Endothelial cell of umbilical vein (primary cell): Measurements from ENCODE around the gene DPEP2. TPM values are rescaled to one million over a fixed set of nuclear protein-coding genes. Genes with fewer than 3 reads are reported as not detected.

ENCODE experiments used
- BruUV-seq: library from RNA; stranded (reverse); fragments of 400-500 nt; replicated peaks from 2 replicates; lab custom pipeline; 2021; lab: Mats Ljungman, UMichigan
- CTCF ChIA-PET: fragments of 300-600, 350-600 bp; sonication (Branson Sonifier 250); formaldehyde crosslinking; loops from one replicate; lab custom pipeline; 2021; ENCODE audit warnings: antibody characterized with exemption, inconsistent platforms; lab: Charles Lee
- POLR2A ChIA-PET: fragments of 300-600, 350-600 bp; sonication (Branson Sonifier 250); formaldehyde crosslinking; loops from one replicate; lab custom pipeline; 2021; ENCODE audit warnings: antibody characterized with exemption, inconsistent platforms; lab: Charles Lee
- DNase-seq: peaks from one replicate; pipeline ENCODE4 v3.0.0-alpha.2; 2011; ENCODE audit warnings: low read depth, low spot score
- FAIRE-seq: peaks from 2 replicates; lab custom pipeline; 2011; peaks lifted over from hg19 to GRCh38; lab: Jason Lieb, UNC
- H2AFZ ChIP-seq: 2 replicates; pipeline ENCODE4 v1.6.0; 2012; ENCODE audit warnings: low read depth, low read length, control low read depth, inconsistent platforms
- H3K27ac ChIP-seq: 2 replicates; pipeline ENCODE4 v1.5.1; 2011; ENCODE audit warnings: low read depth, mild to moderate bottlenecking, control low read depth, low read length, moderate library complexity; ENCODE audit not compliant: insufficient read depth
- H3K27me3 ChIP-seq, 2 experiments: 2 replicates each; pipeline versions ENCODE4 v1.6.0 to v1.6.1; 2011; ENCODE audit warnings: low read length in 2 of 2, mixed read lengths in 1 of 2; ENCODE audit not compliant: control insufficient read depth in 2 of 2, insufficient read depth in 2 of 2
- H3K36me3 ChIP-seq, 2 experiments: 2 replicates in 1 of 2; 3 replicates in 1 of 2; pipeline ENCODE4 v1.5.1; 2011; ENCODE audit warnings: low read length in 2 of 2, mild to moderate bottlenecking in 1 of 2, moderate library complexity in 1 of 2; ENCODE audit not compliant: control insufficient read depth in 2 of 2, insufficient read depth in 2 of 2; ENCODE audit errors: extremely low read depth in 1 of 2
- H3K4me1 ChIP-seq: 3 replicates; pipeline ENCODE4 v1.5.1; 2011; ENCODE audit warnings: mild to moderate bottlenecking, low read length; ENCODE audit not compliant: control insufficient read depth, insufficient read depth; ENCODE audit errors: extremely low read depth
- H3K4me2 ChIP-seq: 2 replicates; pipeline ENCODE4 v1.6.1; 2011; ENCODE audit warnings: low read length, control low read depth, mixed read lengths; ENCODE audit not compliant: insufficient read depth
- H3K4me3 ChIP-seq, 3 experiments: fragments of 200-600 bp in 1 of 3; sonication (generic), shearing (Covaris generic) in 1 of 3; replicated peaks in 1 of 3; 2 replicates each; pipeline ENCODE4 v1.5.1; 2011 to 2016; ENCODE audit warnings: control low read depth in 3 of 3, low read length in 3 of 3, mild to moderate bottlenecking in 2 of 3, inconsistent platforms in 1 of 3, low read depth in 1 of 3, moderate library complexity in 1 of 3; ENCODE audit not compliant: insufficient read depth in 1 of 3
- H3K79me2 ChIP-seq: 2 replicates; pipeline ENCODE4 v1.6.0; 2012; ENCODE audit warnings: low read length, inconsistent platforms; ENCODE audit not compliant: control insufficient read depth, insufficient read depth
- H3K9ac ChIP-seq: replicated peaks from 2 replicates; pipeline ENCODE3; 2011; ENCODE audit warnings: low read length, control low read depth; ENCODE audit not compliant: insufficient read depth; ENCODE audit errors: extremely low read depth
- H3K9me1 ChIP-seq: replicated peaks from 3 replicates; pipeline ENCODE4 v1.6.0; 2011; ENCODE audit warnings: mild to moderate bottlenecking, low read length; ENCODE audit not compliant: control insufficient read depth, insufficient read depth; ENCODE audit errors: extremely low read depth
- H3K9me3 ChIP-seq: replicated peaks from 2 replicates; pipeline ENCODE4 v1.5.1; 2012; ENCODE audit warnings: low read length, inconsistent platforms; ENCODE audit not compliant: control insufficient read depth, insufficient read depth
- H4K20me1 ChIP-seq: replicated peaks from 2 replicates; pipeline ENCODE3; 2011; ENCODE audit warnings: mild to moderate bottlenecking, low read length; ENCODE audit not compliant: control insufficient read depth, insufficient read depth; ENCODE audit errors: extremely low read depth
- CTCF ChIP-seq, 2 donors: IDR thresholded peaks; 1 replicate in 1 of 2; 2 replicates in 1 of 2; pipeline ENCODE4 v1.5.1; 2011; ENCODE audit warnings: low read length in 2 of 2, mild to moderate bottlenecking in 2 of 2, moderate library complexity in 2 of 2, control low read depth in 1 of 2, inconsistent platforms in 1 of 2, low read depth in 1 of 2; ENCODE audit not compliant: insufficient read depth in 1 of 2; ENCODE audit errors: extremely low read depth in 1 of 2
- EZH2 ChIP-seq: IDR thresholded peaks from 2 replicates; pipeline ENCODE4 v1.6.1; 2012; ENCODE audit warnings: borderline replicate concordance, low read depth, mild to moderate bottlenecking, moderate library complexity, low read length, inconsistent platforms; ENCODE audit not compliant: severe bottlenecking
- FOS ChIP-seq: IDR thresholded peaks from 2 replicates; pipeline ENCODE4 v1.6.1; 2011; ENCODE audit warnings: mild to moderate bottlenecking, low read length, moderate library complexity, borderline replicate concordance; ENCODE audit not compliant: insufficient read depth
- GATA2 ChIP-seq: IDR thresholded peaks from 2 replicates; pipeline ENCODE4 v1.7.0; 2011; ENCODE audit warnings: low read depth, mild to moderate bottlenecking, moderate library complexity, mixed read lengths, low read length; ENCODE audit not compliant: insufficient read length, insufficient read depth
- JUN ChIP-seq: IDR thresholded peaks from 2 replicates; pipeline ENCODE4 v1.6.1; 2011; ENCODE audit warnings: borderline replicate concordance, low read depth; ENCODE audit not compliant: insufficient read length, insufficient read depth
- MYC ChIP-seq: IDR thresholded peaks from one replicate; pipeline ENCODE4 v1.6.1; 2011; ENCODE audit warnings: mild to moderate bottlenecking, low read depth, low read length
- POLR2A ChIP-seq: IDR thresholded peaks from 2 replicates; pipeline ENCODE4 v1.6.1; 2012; ENCODE audit warnings: low read depth, mild to moderate bottlenecking, control low read depth, low read length
- POLR2AphosphoS5 ChIP-seq: IDR thresholded peaks from 2 replicates; pipeline ENCODE4 v1.6.1; 2012; ENCODE audit warnings: low read depth, mild to moderate bottlenecking, control low read depth, low read length, moderate library complexity; ENCODE audit not compliant: insufficient read depth
- dilution Hi-C: fragments of 300-500 bp; cut with MboI; formaldehyde crosslinking; loops from one replicate; pipeline ENCODE4 v1.15.0; 2019; ENCODE audit warnings: low sequenced_read_pairs; ENCODE audit not compliant: extremely low pct_ligation_motif_present
- intact Hi-C: fragments of 100-400 bp; cut with micrococcal nuclease; formaldehyde crosslinking; loops from one replicate; pipeline ENCODE4 v1.10.0; 2022
- polyA plus RNA-seq, 4 experiments: library from polyadenylated mRNA; depleted of rRNA in 3 of 4; stranded (reverse) in 3 of 4; unstranded in 1 of 4; fragments of >200 nt; gene quantifications; 2 replicates each; pipeline versions ENCODE4 v1.2.1 to v1.2.3, GENCODE V29; 2011 to 2012; ENCODE audit warnings: missing spikeins in 1 of 4
- total RNA-seq: library from RNA; stranded (reverse); gene quantifications from 2 replicates; pipeline ENCODE4 v1.2.3, GENCODE V29; 2021
- TF ChIP-seq, protein P1 (sequence below): IDR thresholded peaks from 2 replicates; pipeline ENCODE4 v1.6.1; 2011; ENCODE audit not compliant: insufficient read depth, insufficient read length

Gene DPEP2
- total and polyA plus RNA-seq, 2 donors (not counting 3 experiments of a cell fraction or from before 2014, with no cell fraction given), result 0.27 to 1.8 TPM

GRCh38 chr16:67966549-67967182 is 32.6 kb downstream of the DPEP2 start:
- Histone ChIP-seq H3K4me3 (peak overlapping the region in 2 of 3 experiments; percentile 96 to 97), H3K79me2 (peaks cover 52% of the 10 kb centered on the region), H4K20me1 (no peaks in the 10 kb centered on the region), H3K9me3 (no peaks in the 10 kb centered on the region), H2AFZ (no peak overlapping the region), H3K9me1 (no peaks in the 10 kb centered on the region), H3K4me2 (peak overlapping the region; percentile 77), H3K9ac (peak overlapping the region; percentile 2), H3K4me1 (peaks cover 22% of the 10 kb centered on the region), H3K27ac (peak overlapping the region; percentile 10), H3K36me3 (peaks cover 2 to 10% of the 10 kb centered on the region in 2 experiments), H3K27me3 (no peaks in the 10 kb centered on the region)
- no TSS peak for BruUV-seq
- intact Hi-C loops (no loop called here), dilution Hi-C loops (no loop called here)
- ChIA-PET POLR2A (interaction anchor here (0.6 to 1.1 kb wide), 3 partner anchors 31 to 487 kb away, joined by 3 to 5 read pairs (median 4); no protein-coding TSS in a partner anchor), CTCF (interaction anchor here (1.0 to 2.2 kb wide), 5 partner anchors 24 to 74 kb away, joined by 3 to 13 read pairs (median 5); partner anchors contain the start of gene PSMB10)
- FAIRE-seq, result peak; percentile 80
- DNase-seq, result peak; percentile 29
- TF ChIP-seq POLR2A (no peak), FOS (no peak), MYC (no peak), JUN (no peak), CTCF (IDR thresholded peaks at IDR 0.05; ENCODE audit: extremely low read depth in 1 of 2, insufficient read depth in 1 of 2, low read depth in 1 of 2, low read length in 2 of 2) (no peak), GATA2 (no peak), POLR2AphosphoS5 (no peak), EZH2 (no peak)
- TF ChIP-seq, protein P1, sequence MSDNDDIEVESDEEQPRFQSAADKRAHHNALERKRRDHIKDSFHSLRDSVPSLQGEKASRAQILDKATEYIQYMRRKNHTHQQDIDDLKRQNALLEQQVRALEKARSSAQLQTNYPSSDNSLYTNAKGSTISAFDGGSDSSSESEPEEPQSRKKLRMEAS, result no peak
